PC-9 (cell line): ENCODE measurements around the gene CA4. TPM values are rescaled to one million over a fixed set of nuclear protein-coding genes. Genes with fewer than 3 reads are reported as not detected.
"Not testable (repeated sequence)": the region's sequence is repeated elsewhere in the genome, so short reads cannot be mapped to it uniquely, and the experiment has no call there.

ENCODE experiments used
- BruUV-seq: library from RNA; stranded (reverse); fragments of 400-500 nt; replicated peaks from 2 replicates; lab custom pipeline; 2021; lab: Mats Ljungman, UMichigan
- CTCF ChIA-PET: fragments of 300-600 bp; sonication (Branson Sonifier 250); formaldehyde crosslinking; loops from one replicate; lab custom pipeline; 2022; ENCODE audit warnings: antibody characterized with exemption; lab: Charles Lee
- POLR2A ChIA-PET: fragments of 300-600 bp; sonication (Branson Sonifier 250); formaldehyde crosslinking; loops from one replicate; lab custom pipeline; 2022; ENCODE audit warnings: antibody characterized with exemption; ENCODE audit not compliant: unreplicated experiment; lab: Charles Lee
- DNase-seq, 2 experiments: peaks; one replicate each; pipeline versions ENCODE4 v3.0.0 to v3.0.0-alpha.2; 2015 to 2022; ENCODE audit warnings: mixed read lengths in 1 of 2
- H2AFZ ChIP-seq: fragments of 200-600 bp; sonication (generic); 2 replicates; pipeline ENCODE4 v1.8.1; 2017; ENCODE audit warnings: antibody characterized with exemption
- H3F3A ChIP-seq: fragments of 200-600 bp; sonication (generic); 2 replicates; pipeline ENCODE4 v1.8.1; 2017; ENCODE audit warnings: antibody characterized with exemption, mild to moderate bottlenecking, low read depth; ENCODE audit not compliant: insufficient read depth
- H3K27ac ChIP-seq: fragments of 200-600 bp; sonication (generic); 2 replicates; pipeline ENCODE4 v1.6.1; 2016; ENCODE audit warnings: mixed run types
- H3K27me3 ChIP-seq: fragments of 200-600 bp; sonication (generic); 2 replicates; pipeline ENCODE4 v1.6.1; 2016; ENCODE audit warnings: low read depth, mixed run types; ENCODE audit not compliant: insufficient read depth
- H3K36me3 ChIP-seq: fragments of 200-600 bp; sonication (generic); 2 replicates; pipeline ENCODE4 v1.6.1; 2016; ENCODE audit warnings: low read depth, mixed run types
- H3K4me1 ChIP-seq: fragments of 200-600 bp; sonication (generic); replicated peaks from 2 replicates; pipeline ENCODE4 v1.6.1; 2016; ENCODE audit warnings: mixed run types; ENCODE audit not compliant: insufficient read depth
- H3K4me2 ChIP-seq: fragments of 200-600 bp; sonication (generic); 2 replicates; pipeline ENCODE4 v1.6.1; 2017; ENCODE audit warnings: mixed run types
- H3K4me3 ChIP-seq: fragments of 200-600 bp; sonication (generic); 2 replicates; pipeline ENCODE4 v1.6.1; 2016; ENCODE audit warnings: mixed run types
- H3K79me2 ChIP-seq: fragments of 200-600 bp; sonication (generic); 2 replicates; pipeline ENCODE4 v1.6.1; 2017; ENCODE audit warnings: low read depth, mixed run types
- H3K9me2 ChIP-seq: fragments of 200-600 bp; sonication (generic); 2 replicates; pipeline ENCODE4 v1.8.1; 2017; ENCODE audit warnings: mild to moderate bottlenecking; ENCODE audit not compliant: insufficient read depth
- H3K9me3 ChIP-seq: fragments of 200-600 bp; sonication (generic); 2 replicates; pipeline ENCODE4 v1.8.1; 2016; ENCODE audit warnings: low read depth; ENCODE audit not compliant: insufficient read depth
- H4K20me1 ChIP-seq: fragments of 200-600 bp; sonication (generic); 2 replicates; pipeline ENCODE4 v1.8.1; 2017; ENCODE audit not compliant: insufficient read depth
- EZH2 ChIP-seq: fragments of 200-600 bp; sonication (generic); IDR thresholded peaks from 2 replicates; pipeline ENCODE4 v1.8.0; 2017; ENCODE audit warnings: antibody characterized with exemption, low read depth
- intact Hi-C: fragments of 100-400 bp; cut with micrococcal nuclease; formaldehyde crosslinking; loops from one replicate; pipeline ENCODE4 v1.10.0; 2022; ENCODE audit not compliant: unreplicated experiment
- total RNA-seq: library from RNA; stranded (reverse); gene quantifications from 2 replicates; pipeline ENCODE4 v1.2.3, GENCODE V29; 2021
- TF ChIP-seq, protein P1 (sequence below): fragments of 200-600 bp; sonication (generic); conservative IDR thresholded peaks from 2 replicates; pipeline ENCODE4 v1.6.1; 2017; ENCODE audit warnings: mixed run types, antibody characterized with exemption, mild to moderate bottlenecking, moderate library complexity

The CA4 gene
- total RNA-seq, 1 experiment from 2014 or later, result not detected

DNA sequence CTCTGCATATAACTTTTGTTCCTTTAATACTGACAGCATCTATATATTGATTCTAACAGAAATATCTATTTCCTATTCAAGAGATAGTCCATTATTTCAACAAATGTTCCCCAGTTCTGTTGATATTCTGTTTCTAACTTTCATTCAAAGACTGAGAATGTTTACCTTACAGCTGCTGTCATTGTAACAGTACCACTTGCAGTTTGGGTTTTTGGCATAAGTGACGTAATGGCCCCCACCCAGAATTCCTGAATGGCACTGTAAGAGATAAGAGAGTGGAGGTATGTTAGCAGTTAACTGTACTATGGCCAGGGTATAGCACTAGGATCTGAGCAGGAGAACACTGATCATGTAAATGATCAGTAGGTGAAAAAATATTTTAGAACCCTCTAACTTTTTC is 30.6 kb downstream of the CA4 start:
- H3K4me2 ChIP-seq, H3K27ac ChIP-seq, CTCF ChIA-PET, H3K9me3 ChIP-seq, intact Hi-C loops, H3K4me3 ChIP-seq, H3K27me3 ChIP-seq, H4K20me1 ChIP-seq, H2AFZ ChIP-seq, POLR2A ChIA-PET, BruUV-seq, DNase-seq, H3F3A ChIP-seq, H3K9me2 ChIP-seq, H3K4me1 ChIP-seq, H3K79me2 ChIP-seq: not testable (repeated sequence)
- H3K36me3 ChIP-seq, result 0 out of 2 replicates have a peak, but pooled peaks cover 13% of the 10 kb centered on the region

DNA sequence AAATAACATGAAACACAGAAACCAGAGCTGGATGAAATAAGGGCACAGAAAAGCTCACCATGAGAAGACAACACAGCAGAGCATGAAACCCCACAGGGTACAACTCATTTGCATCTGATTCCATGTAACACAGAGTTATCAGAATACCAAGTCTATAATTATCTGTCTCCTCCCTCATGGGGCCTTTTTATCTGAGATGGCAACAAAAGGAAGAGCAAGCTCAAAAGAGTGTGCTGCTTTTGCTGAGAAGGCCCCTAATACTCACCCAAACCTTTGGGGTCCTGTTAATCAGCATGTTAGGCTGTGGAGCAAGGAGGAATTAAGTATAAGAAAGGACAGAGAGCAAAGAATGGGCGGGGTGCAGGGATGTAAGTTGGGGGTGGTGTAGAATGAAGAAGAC is 36.6 kb downstream of the CA4 start:
- H3K9me2 ChIP-seq, BruUV-seq, DNase-seq, H3K4me3 ChIP-seq, POLR2A ChIA-PET, H3K4me2 ChIP-seq, H3F3A ChIP-seq, intact Hi-C loops, H4K20me1 ChIP-seq, H3K9me3 ChIP-seq, H3K27ac ChIP-seq, H3K79me2 ChIP-seq, H3K4me1 ChIP-seq, H3K27me3 ChIP-seq, H2AFZ ChIP-seq, CTCF ChIA-PET: not testable (repeated sequence)
- H3K36me3 ChIP-seq, result 0 out of 2 replicates have a peak, but pooled peaks cover 11% of the 10 kb centered on the region

DNA sequence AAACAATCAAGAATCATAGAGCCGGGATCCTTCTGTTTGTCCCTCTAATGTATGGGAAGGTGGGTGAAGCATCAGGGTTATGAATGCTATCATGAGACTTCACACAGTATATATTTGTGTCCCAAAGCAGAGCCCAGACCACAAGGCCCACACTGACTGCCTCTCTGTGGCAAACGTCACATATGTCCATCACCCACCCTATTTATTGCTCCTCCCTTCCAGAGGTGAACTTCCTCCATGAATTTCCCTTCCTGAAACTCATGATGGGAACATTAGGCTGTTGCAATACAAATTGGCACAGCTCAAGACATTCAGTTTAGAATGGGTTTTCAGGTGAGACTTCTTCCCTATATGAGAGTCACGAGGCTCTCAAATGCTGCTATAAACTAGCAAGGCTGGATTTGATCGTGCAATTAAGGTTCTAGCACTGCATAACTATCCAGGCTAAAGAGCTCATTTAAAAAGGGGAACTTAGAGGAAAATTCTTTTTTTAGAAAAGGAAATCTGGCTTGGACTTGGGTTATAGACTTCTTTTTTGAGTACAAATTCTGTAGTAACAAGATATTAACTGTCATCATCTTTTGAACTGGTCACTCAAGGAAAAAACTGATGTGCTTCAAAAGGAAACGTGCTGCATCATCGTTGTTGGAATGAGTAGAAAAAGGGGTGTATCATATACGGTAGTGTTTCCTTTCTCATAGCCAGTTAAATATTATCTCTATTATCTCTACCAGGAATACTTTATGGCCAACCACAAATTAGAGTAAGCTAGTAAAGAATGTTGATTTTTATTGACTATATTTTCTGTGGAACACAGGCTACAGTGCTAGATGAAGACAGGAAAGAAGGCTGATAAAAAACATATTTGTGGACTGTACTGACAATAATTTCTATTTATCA is 37.3 kb downstream of the CA4 start:
- H3K79me2 ChIP-seq, H3K36me3 ChIP-seq, DNase-seq, H3K4me2 ChIP-seq, BruUV-seq, H3F3A ChIP-seq, intact Hi-C loops, H3K9me2 ChIP-seq, H3K4me1 ChIP-seq, H3K27me3 ChIP-seq, H3K4me3 ChIP-seq, H3K9me3 ChIP-seq, H4K20me1 ChIP-seq, H2AFZ ChIP-seq, H3K27ac ChIP-seq: not testable (repeated sequence)
- ChIA-PET POLR2A (interaction anchor here (0.7 kb wide), 1 partner anchor 196 kb away, joined by 7 read pairs; no protein-coding TSS in a partner anchor), CTCF (interaction anchor here (0.7 kb wide), 1 partner anchor 19 kb away, joined by 3 read pairs; no protein-coding TSS in a partner anchor)

DNA sequence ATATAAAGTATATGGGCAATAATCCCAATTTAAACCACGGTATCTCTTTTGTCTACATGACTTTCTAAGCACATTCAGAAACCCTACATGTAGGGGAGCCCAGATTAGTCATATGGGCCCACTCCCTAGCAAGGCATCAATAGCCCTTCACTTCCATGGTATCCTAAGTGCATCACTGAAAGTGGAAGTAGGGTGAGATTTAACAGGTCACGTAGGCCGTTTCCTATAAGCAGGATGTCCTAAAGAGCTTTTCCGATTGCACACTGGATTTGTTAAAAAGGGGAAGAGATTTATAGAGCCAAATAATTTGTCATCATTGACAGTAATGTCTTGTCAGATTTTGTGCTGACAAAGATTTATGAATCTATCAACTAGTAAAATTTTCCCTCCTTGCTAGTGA is 39.0 kb downstream of the CA4 start:
- no peak overlapping the region for H3K27ac ChIP-seq
- ChIA-PET POLR2A (no interaction called here), CTCF (no interaction called here)
- DNase-seq, result no peak
- no peak overlapping the region for H3K4me3 ChIP-seq
- no peaks in the 10 kb centered on the region for H3K9me2 ChIP-seq
- H3K36me3 ChIP-seq, result no peaks in the 10 kb centered on the region
- no peaks in the 10 kb centered on the region for H4K20me1 ChIP-seq
- H2AFZ ChIP-seq, result no peak overlapping the region
- H3K9me3 ChIP-seq, result no peaks in the 10 kb centered on the region
- TF ChIP-seq, protein P1, sequence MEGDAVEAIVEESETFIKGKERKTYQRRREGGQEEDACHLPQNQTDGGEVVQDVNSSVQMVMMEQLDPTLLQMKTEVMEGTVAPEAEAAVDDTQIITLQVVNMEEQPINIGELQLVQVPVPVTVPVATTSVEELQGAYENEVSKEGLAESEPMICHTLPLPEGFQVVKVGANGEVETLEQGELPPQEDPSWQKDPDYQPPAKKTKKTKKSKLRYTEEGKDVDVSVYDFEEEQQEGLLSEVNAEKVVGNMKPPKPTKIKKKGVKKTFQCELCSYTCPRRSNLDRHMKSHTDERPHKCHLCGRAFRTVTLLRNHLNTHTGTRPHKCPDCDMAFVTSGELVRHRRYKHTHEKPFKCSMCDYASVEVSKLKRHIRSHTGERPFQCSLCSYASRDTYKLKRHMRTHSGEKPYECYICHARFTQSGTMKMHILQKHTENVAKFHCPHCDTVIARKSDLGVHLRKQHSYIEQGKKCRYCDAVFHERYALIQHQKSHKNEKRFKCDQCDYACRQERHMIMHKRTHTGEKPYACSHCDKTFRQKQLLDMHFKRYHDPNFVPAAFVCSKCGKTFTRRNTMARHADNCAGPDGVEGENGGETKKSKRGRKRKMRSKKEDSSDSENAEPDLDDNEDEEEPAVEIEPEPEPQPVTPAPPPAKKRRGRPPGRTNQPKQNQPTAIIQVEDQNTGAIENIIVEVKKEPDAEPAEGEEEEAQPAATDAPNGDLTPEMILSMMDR, result no peak
- TF ChIP-seq EZH2, result no peak
- H3K27me3 ChIP-seq, result no peaks in the 10 kb centered on the region
- intact Hi-C loops, result no loop called here
- no peak overlapping the region for H3K4me2 ChIP-seq
- H3K79me2 ChIP-seq, result no peaks in the 10 kb centered on the region
- BruUV-seq, result no TSS peak
- no peaks in the 10 kb centered on the region for H3K4me1 ChIP-seq
- no peaks in the 10 kb centered on the region for H3F3A ChIP-seq

DNA sequence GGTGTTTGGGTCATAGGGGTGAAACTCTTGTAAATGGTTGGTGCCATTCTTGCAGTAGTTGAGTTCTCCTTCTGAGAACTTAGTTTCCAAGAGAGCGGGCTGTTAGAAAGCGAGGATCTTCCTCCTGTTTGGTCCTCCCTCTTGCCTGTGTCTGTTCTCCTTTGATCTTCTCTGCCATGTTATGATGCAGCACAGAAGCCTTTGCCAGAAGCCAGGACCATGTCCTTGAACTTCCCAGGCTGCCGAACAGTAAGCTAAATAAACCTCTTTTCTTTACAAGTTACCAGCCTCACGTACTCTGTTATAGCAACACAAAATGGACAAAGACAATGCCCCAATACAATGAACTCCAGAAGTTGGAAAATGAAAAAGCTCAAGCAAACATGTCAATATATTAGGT is 40.3 kb downstream of the CA4 start:
- H3K36me3 ChIP-seq, DNase-seq, H2AFZ ChIP-seq, POLR2A ChIA-PET, H3K27me3 ChIP-seq, CTCF ChIA-PET, H3K4me2 ChIP-seq, BruUV-seq, H3K4me3 ChIP-seq, H4K20me1 ChIP-seq, H3K79me2 ChIP-seq, H3K27ac ChIP-seq, H3K9me3 ChIP-seq, H3F3A ChIP-seq, intact Hi-C loops, H3K4me1 ChIP-seq, H3K9me2 ChIP-seq: not testable (repeated sequence)

DNA sequence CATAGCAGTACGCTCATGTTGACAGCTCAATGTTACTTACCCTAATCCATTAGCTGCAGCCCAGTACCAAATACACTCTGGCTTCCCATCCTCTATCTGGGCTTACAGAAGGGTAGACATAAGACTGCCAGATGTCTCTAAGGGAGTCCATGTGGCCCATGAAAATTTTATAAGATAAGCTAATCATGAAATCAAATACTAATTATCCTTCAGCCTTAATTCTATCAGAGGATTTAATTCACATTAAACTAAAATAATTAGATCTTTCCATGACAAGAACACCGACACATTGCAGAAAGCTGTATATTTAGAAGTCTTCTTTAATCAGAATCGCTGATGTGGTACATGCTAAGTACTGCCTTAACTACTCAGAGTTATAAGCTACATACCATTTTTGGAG is 43.3 kb downstream of the CA4 start:
- POLR2A ChIA-PET, BruUV-seq, H3K4me2 ChIP-seq, H3K27me3 ChIP-seq, intact Hi-C loops, CTCF ChIA-PET, H3K9me2 ChIP-seq, H3F3A ChIP-seq, H3K27ac ChIP-seq, H3K79me2 ChIP-seq, H3K4me1 ChIP-seq, DNase-seq, H2AFZ ChIP-seq, H4K20me1 ChIP-seq, H3K36me3 ChIP-seq, H3K4me3 ChIP-seq, H3K9me3 ChIP-seq: not testable (repeated sequence)
